ENCODE measurements around the gene NUDT3.
"Not testable (repeated sequence)": the region's sequence is repeated elsewhere in the genome, so short reads cannot be mapped to it uniquely, and the experiment has no call there.

Gene NUDT3

GRCh38 chr6:34292954-34293353 lies 99.5 kb downstream of the NUDT3 start:
- no peak for DNase-seq (ENCODE audit: low read depth in 3 of 3, low spot score in 1 of 3)

DNA sequence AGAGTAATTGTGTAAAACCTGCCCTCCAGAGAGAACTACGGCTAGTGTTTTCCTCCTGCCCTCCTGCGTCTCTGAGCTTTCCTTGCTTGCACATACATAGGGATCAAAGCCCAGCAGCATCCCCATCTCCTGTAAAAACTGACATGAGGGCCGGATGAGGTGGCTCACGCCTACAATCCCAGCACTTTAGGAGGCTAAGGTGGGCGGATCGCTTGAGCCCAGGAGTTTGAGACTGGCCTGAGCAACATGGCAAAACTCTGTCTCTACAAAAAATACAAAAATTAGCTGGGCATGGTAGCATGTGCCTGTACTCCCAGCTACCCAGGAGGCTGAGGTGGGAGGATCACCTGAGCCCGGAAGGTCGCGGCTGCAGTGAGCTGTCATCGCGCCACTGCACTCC lies 103.3 kb downstream of the NUDT3 start:
- DNase-seq (ENCODE audit: low read depth in 3 of 3, low spot score in 1 of 3), result no peak

- DNase-seq (ENCODE audit: low read depth in 3 of 3, low spot score in 1 of 3), result no peak
Observed at GRCh38 chr6:34288581-34288980, 103.9 kb downstream of the NUDT3 start.

DNA sequence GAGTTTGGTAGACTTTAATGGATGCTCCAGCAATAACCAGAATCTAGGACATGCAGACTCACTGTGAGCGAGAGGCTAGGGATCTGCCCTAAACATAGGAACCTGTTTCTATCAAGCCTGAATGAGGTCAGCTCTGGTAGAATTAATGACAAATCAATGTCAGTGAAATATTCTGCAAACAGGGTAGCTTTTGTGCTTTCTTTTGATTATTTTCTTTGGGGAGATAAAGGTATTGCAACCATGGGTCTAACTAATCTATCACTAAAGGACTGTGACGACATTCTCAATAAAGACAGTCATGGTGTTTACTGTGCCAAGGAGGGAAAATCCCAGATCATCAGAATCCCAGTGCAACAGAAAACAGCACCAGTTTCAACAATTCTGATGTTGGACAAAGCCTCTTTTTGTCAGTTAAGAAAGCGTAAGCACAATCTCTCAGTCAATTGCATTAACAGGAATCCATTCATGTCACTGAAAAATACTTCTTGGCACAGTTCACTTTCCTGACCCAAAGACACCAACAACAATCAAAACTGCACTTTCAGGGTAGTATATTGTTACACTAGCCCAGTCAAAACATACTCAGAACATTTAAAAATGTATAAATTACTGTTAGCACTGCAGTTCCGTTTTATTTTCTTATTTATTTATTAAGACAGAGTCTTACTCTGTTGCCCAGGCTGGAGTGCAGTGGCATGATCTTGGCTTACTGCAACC lies 106.9 kb downstream of the NUDT3 start:
- DNase-seq (ENCODE audit: low read depth in 3 of 3, low spot score in 1 of 3), result no peak

DNA sequence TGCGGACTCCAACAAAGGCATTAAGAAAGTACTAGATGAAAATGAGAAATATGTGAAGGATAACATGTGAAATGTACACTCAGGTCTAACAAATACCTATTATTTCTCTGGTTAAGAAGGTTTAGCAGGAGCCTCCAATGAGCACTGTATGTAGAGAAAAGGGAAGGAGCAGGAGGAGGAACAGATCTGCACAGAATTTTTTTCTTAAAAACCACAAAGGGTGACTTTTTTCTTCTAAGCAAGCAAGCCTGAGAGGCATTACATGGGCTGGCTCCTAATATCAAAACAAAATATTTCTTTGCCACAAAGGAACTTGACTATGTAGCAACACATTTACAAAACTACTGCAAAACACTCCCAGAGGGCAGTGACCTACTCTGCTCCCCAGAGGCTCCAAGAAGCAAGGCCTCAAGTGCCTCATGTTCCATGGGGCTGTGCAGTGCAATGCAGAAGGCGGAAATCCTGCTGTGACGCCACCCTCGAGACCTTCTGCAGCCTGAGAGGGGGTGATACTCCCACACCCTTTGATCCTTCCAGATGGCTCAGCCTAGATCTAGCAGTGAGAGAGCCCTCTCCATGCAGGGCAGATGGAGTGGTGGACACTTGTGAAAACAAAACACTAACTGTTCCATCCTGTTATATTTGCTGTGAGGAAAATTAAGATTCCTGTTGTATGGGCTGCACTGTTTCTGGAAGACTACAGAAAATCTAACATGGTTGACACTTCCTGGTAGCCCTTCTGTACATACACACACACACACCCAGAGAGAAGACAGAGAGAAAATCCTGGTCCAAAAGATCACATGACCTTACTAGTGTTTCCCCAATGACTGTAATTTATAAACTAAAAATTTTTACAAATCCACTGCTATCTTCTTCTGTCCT lies 107.7 kb downstream of the NUDT3 start:
- DNase-seq (ENCODE audit: low read depth in 3 of 3, low spot score in 1 of 3), result no peak

GRCh38 chr6:34281702-34282334 lies 110.7 kb downstream of the NUDT3 start:
- DNase-seq (ENCODE audit: low read depth in 3 of 3, low spot score in 1 of 3), result no peak

- no peak for DNase-seq (ENCODE audit: low read depth in 3 of 3, low spot score in 1 of 3)
Observed at GRCh38 chr6:34280216-34280615, 112.3 kb downstream of the NUDT3 start.

DNA sequence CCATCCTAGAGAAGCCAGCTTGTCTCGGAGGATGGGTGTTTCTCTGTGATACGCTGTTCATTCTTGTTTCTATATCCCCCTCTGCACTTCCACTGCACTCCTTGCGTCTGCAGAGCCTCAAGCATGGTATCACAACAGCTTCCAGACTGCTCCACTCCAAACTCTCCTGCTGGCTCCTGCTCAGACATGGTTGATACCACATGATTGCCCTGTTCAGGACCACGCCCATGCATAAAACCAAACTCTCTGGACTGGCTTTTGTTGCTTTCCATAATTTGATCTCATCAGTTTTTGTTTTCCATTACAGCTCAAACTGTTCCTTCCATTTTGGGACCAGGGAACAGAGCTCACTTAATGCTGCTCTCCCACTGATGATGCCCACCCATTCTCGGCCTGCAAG lies 113.6 kb downstream of the NUDT3 start:
- DNase-seq (ENCODE audit: low read depth in 3 of 3, low spot score in 1 of 3), result no peak

DNA sequence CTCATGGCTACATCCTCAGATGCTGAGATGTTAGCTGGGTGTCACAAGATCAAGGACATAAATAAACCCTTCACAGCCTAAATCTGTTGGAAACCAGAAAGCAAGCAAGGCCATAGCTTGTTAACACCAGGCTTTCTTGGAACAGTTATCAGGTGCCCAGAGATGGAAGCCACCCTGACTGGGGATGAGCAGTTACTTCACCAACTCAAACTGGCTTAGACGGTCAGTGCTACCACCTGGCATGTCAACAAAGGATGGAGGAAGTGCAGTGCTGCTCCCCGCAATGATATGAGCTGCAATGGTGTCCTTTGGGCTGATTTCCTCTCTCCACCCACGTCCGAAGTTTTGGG lies 114.7 kb downstream of the NUDT3 start:
- DNase-seq (ENCODE audit: low read depth in 3 of 3, low spot score in 1 of 3), result no peak

DNA sequence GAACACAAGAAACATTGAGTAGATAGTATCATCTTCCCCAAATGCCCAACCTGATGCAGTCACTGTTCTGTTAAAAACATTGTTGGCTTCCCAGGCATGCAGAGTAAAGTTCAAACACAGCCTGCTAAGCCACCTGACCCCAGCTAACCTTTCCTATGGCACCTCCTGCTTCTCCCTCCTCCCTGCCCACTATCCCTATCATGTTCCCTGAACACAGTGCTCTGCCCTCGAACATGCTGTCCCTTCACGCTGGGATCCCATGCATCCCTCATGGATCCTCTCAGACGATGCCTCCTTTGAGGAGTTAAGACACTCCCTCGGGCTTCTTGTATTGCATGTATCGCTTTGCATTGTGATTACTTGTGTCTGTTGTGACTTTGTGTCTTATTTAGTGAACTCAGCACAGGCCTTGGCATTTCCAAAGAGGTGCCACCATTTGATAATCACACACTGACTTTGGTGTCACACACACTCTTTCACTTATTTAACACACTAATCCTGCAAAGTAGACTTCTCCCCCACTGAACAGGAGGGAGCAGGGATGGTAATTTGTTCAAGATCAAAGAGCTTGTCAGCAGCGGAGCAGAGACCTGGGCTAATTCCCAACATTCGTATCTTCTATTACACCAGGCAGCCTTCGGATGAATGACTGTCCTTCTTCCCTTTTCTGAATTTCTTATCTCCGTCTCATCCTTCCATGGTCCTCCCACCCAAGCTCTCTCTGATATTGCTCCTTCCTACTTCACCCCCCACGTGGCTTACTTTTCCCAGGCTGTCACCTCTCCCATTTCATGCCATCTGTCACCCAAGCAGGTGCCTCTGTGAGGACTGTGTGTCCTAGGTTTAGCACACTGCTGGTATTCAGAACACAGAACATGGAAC lies 115.3 kb downstream of the NUDT3 start:
- no peak for DNase-seq (ENCODE audit: low read depth in 3 of 3, low spot score in 1 of 3)

- DNase-seq (ENCODE audit: low read depth in 3 of 3, low spot score in 1 of 3), result no peak
Observed at GRCh38 chr6:34276191-34276590, 116.3 kb downstream of the NUDT3 start.

DNA sequence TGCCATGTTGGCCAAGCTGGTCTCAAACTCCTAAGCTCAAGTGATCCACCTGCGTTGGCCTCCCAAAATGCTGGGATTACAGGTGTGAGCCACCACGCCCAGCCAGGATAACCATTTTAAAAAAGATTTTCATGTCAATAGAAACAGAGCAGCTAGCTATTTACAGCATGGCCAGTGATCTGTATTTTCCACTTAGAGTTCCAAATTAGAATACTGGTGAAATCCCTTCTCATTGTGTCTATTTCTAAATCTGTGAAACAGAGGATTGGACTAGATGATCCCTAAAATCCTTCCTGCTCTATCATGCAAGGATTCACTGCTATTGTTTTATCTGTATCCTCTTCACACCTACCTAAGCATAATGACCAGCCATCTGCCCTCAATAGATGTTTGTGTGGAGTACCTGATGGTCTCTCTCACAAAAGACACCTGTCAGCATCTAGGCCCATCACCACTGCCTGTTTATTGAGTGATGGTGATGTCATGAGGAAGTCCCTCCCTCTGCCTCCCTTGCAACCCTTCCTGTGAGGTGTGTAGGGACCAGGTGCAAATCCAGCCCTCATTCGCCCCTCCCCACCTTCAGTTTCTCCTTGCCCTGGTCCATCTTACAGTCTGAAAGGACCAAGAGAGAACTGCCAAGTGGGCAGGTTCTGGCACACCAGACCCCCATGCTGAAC lies 117.2 kb downstream of the NUDT3 start:
- DNase-seq (ENCODE audit: low read depth in 3 of 3, low spot score in 1 of 3), result no peak

GRCh38 chr6:34274129-34274528 lies 118.3 kb downstream of the NUDT3 start:
- DNase-seq (ENCODE audit: low read depth in 3 of 3, low spot score in 1 of 3), result no peak

DNA sequence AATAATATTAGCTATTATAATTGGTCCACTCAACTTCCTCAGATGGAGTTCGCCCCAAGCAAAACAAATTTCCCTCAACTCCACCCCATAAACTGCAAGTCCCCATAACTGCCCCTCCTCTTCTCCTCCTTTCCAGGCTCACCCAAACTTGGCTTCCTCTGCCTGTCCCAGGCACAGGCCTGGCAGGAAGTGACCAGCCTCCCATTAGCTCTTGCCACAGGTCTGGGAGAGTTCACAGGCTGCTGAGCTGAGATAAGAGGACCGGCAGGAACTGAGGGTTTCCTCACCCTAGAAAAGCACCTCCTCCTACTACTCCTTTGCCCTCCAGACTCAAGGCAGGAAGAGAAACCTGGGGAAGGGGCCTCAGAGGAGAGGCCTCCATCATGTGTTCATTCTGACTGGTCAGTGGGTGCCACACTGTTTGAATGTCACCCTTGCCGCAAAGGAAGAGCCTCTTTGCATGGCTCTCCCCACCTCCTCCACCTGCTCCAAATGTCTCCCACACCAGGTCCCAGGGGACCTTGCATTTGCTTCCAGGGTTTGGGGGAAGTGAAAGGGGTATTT lies 119.1 kb downstream of the NUDT3 start:
- DNase-seq (ENCODE audit: low read depth in 3 of 3, low spot score in 1 of 3), result no peak

- DNase-seq (ENCODE audit: low read depth in 3 of 3, low spot score in 1 of 3), result no peak
Observed at GRCh38 chr6:34272013-34272926, 120.2 kb downstream of the NUDT3 start.

DNA sequence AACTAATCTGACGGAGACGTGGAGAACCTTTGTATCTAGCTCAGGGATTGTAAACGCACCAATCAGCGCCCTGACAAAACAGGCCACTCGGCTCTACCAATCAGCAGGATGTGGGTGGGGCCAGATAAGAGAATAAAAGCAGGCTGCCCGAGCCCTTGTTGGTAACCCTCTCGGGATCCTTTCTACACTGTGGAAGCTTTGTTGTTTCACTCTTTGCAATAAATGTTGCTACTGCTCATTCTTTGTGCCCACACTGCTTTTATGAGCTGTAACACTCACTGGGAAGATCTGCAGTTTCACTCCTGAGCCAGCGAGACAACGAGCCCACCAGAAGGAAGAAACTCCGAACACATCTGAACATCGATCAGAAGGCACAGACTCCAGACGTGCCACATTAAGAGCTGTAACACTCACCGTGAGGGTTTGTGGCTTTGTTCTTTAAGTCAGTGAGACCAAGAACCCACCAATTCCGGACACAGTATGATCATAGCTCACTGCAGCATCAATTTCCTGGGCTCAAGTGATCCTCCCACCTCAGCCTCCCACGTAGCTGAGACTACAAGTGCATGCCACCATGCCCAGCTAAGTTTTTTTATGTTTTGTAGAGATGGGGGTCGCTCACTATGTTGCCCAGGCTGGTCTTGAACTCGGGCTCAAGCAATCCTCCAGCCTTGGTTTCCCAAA lies 122.7 kb downstream of the NUDT3 start:
- not testable (repeated sequence) for DNase-seq (ENCODE audit: low read depth in 3 of 3, low spot score in 1 of 3)

- DNase-seq (ENCODE audit: low read depth in 3 of 3, low spot score in 1 of 3), result not testable (repeated sequence)
Observed at GRCh38 chr6:34269132-34269531, 123.3 kb downstream of the NUDT3 start.

- no peak for DNase-seq (ENCODE audit: low read depth in 3 of 3, low spot score in 1 of 3)
Observed at GRCh38 chr6:34267746-34268145, 124.7 kb downstream of the NUDT3 start.

DNA sequence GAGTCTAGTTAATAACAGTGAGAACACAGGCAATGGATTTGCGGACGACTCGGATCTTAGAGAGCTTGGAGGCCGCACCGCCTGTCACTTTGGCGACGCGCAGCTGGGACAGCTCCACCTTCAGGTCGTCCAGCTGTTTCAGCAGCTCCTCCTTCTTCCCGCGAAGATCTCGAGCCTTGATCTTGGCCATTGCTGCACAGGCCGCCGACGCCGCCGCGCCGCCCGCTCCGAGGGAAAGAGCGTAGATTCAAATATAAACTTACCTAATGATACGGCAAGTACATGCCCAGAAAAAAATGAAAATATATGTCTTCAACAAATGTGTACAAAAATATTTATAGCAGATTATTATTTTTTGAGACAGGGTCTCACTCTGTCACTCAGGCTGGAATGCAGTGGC lies 129.0 kb downstream of the NUDT3 start:
- DNase-seq (ENCODE audit: low read depth in 3 of 3, low spot score in 1 of 3), result not testable (repeated sequence)

All from stimulated activated CD4-positive, alpha-beta T cell treated with anti-CD3 and anti-CD28 coated beads, TNF-alpha, amount 100 ng/mL, for 1 hour (primary cell).